HepG2 (cell line): Measurements from ENCODE around the gene AAMP. TPM values are rescaled to one million over a fixed set of nuclear protein-coding genes. Genes with fewer than 3 reads are reported as not detected.

Source experiments
- ATAD3A ChIP-seq: sonication (generic); formaldehyde crosslinking; IDR thresholded peaks from 2 replicates; pipeline ENCODE4 v1.4.0; 2020; ENCODE audit warnings: missing genetic modification reagents
- ATF2 ChIP-seq: sonication (generic); formaldehyde crosslinking; IDR thresholded peaks from 2 replicates; pipeline ENCODE4 v1.4.0; 2020; ENCODE audit warnings: missing genetic modification reagents
- ATRX ChIP-seq: sonication (generic); formaldehyde crosslinking; IDR thresholded peaks from 2 replicates; pipeline ENCODE4 v1.4.0; 2020; ENCODE audit warnings: missing genetic modification reagents, borderline replicate concordance
- CAMTA2 ChIP-seq: sonication (generic); formaldehyde crosslinking; IDR thresholded peaks from 2 replicates; pipeline ENCODE4 v1.4.0; 2020; ENCODE audit warnings: mild to moderate bottlenecking, missing genetic modification reagents, borderline replicate concordance
- CENPT ChIP-seq: sonication (generic); formaldehyde crosslinking; IDR thresholded peaks from 2 replicates; pipeline ENCODE4 v1.8.0; 2022; ENCODE audit warnings: low read depth, mild to moderate bottlenecking, moderate library complexity, missing genetic modification reagents
- E2F5 ChIP-seq: sonication (generic); formaldehyde crosslinking; conservative IDR thresholded peaks from 2 replicates; pipeline ENCODE4 v1.4.0; 2020; ENCODE audit warnings: missing genetic modification reagents
- EP300 ChIP-seq, 3 experiments: sonication (generic) in 1 of 3; formaldehyde crosslinking in 1 of 3; IDR thresholded peaks; 2 replicates each; pipeline versions ENCODE4 v1.5.1 to v1.6.1; 2011 to 2020; ENCODE audit warnings: low read depth in 2 of 3, low read length in 2 of 3, borderline replicate concordance in 1 of 3, improper control_type of control experiment in 1 of 3, mild to moderate bottlenecking in 1 of 3, missing genetic modification reagents in 1 of 3, moderate library complexity in 1 of 3
- HOXD1 ChIP-seq: sonication (generic); formaldehyde crosslinking; IDR thresholded peaks from 2 replicates; pipeline ENCODE4 v1.5.0; 2020; ENCODE audit warnings: missing genetic modification reagents
- IKZF5 ChIP-seq: IDR thresholded peaks from 2 replicates; pipeline ENCODE4 v1.6.1; 2018; ENCODE audit warnings: missing genetic modification reagents, mild to moderate bottlenecking, missing compliant biosample characterization
- JUND ChIP-seq: sonication (generic); formaldehyde crosslinking; IDR thresholded peaks from 2 replicates; pipeline ENCODE4 v1.8.0; 2022; ENCODE audit warnings: mild to moderate bottlenecking, missing genetic modification reagents
- MXD1 ChIP-seq: sonication (generic); formaldehyde crosslinking; IDR thresholded peaks from 2 replicates; pipeline ENCODE4 v1.4.0; 2020; ENCODE audit warnings: mild to moderate bottlenecking, missing genetic modification reagents
- NRL ChIP-seq: sonication (generic); formaldehyde crosslinking; IDR thresholded peaks from 2 replicates; pipeline ENCODE4 v1.5.0; 2020; ENCODE audit warnings: missing genetic modification reagents, mild to moderate bottlenecking, moderate library complexity, borderline replicate concordance
- PHF20 ChIP-seq: sonication (generic); formaldehyde crosslinking; IDR thresholded peaks from 2 replicates; pipeline ENCODE4 v1.5.0; 2020; ENCODE audit warnings: mild to moderate bottlenecking, missing genetic modification reagents
- RBFOX2 ChIP-seq: fragments of 200-400 bp; formaldehyde crosslinking; IDR thresholded peaks from 2 replicates; pipeline ENCODE4 v1.6.1; 2017; ENCODE audit warnings: low read depth, mild to moderate bottlenecking, low read length
- RFX3 ChIP-seq: IDR thresholded peaks from 2 replicates; pipeline ENCODE4 v1.6.1; 2016; ENCODE audit warnings: missing biosample characterization, missing genetic modification reagents
- RFXANK ChIP-seq: IDR thresholded peaks from 2 replicates; pipeline ENCODE4 v1.6.1; 2016
- TGIF2 ChIP-seq: IDR thresholded peaks from 2 replicates; pipeline ENCODE4 v1.6.1; 2016; ENCODE audit warnings: control low read depth, missing compliant biosample characterization
- THAP11 ChIP-seq: IDR thresholded peaks from 2 replicates; pipeline ENCODE4 v1.6.1; 2016; ENCODE audit warnings: missing biosample characterization, missing genetic modification reagents
- U2AF1 ChIP-seq: fragments of 200-400 bp; formaldehyde crosslinking; optimal IDR thresholded peaks from 2 replicates; pipeline ENCODE3; 2017; ENCODE audit warnings: mild to moderate bottlenecking, low read depth, low read length
- ZGPAT ChIP-seq: IDR thresholded peaks from 2 replicates; pipeline ENCODE4 v1.6.1; 2016; ENCODE audit warnings: mild to moderate bottlenecking
- ZNF263 ChIP-seq: sonication (generic); formaldehyde crosslinking; IDR thresholded peaks from 2 replicates; pipeline ENCODE4 v1.4.0; 2020; ENCODE audit warnings: missing genetic modification reagents
- ZNF331 ChIP-seq: sonication (generic); formaldehyde crosslinking; IDR thresholded peaks from 2 replicates; pipeline ENCODE4 v1.4.0; 2020; ENCODE audit warnings: missing genetic modification reagents
- ZNF337 ChIP-seq: sonication (generic); formaldehyde crosslinking; IDR thresholded peaks from 2 replicates; pipeline ENCODE4 v1.5.1; 2020; ENCODE audit warnings: missing genetic modification reagents, low read depth, mild to moderate bottlenecking, borderline replicate concordance
- ZNF430 ChIP-seq: sonication (generic); formaldehyde crosslinking; IDR thresholded peaks from 2 replicates; pipeline ENCODE4 v1.9.0; 2021; ENCODE audit warnings: mild to moderate bottlenecking, missing genetic modification reagents
- ZNF644 ChIP-seq: IDR thresholded peaks from 2 replicates; pipeline ENCODE4 v1.6.1; 2016; ENCODE audit warnings: low read depth
- ZSCAN25 ChIP-seq: sonication (generic); formaldehyde crosslinking; IDR thresholded peaks from 2 replicates; pipeline ENCODE4 v1.8.0; 2022; ENCODE audit warnings: mild to moderate bottlenecking, missing genetic modification reagents
- polyA plus RNA-seq, 8 experiments: library from polyadenylated mRNA; depleted of rRNA in 3 of 8; stranded (reverse) in 7 of 8; unstranded in 1 of 8; fragments of >200 nt; fragmentation: Illumina TruSeq in 4 of 8; extraction: Trizol in 4 of 8; gene quantifications; 2 replicates each; pipeline versions ENCODE4 v1.2.1 to v1.2.3, GENCODE V29; 2011 to 2016; ENCODE audit warnings: low read depth in 4 of 8, missing spikeins in 1 of 8, mixed read lengths in 1 of 8; ENCODE audit not compliant: insufficient read depth in 1 of 8
- total RNA-seq, 5 experiments: library from RNA; depleted of rRNA; stranded (reverse); fragments of >200 nt; fragmentation: Illumina TruSeq; extraction: Trizol; gene quantifications; 2 replicates each; pipeline ENCODE4 v1.2.3, GENCODE V29; 2016; ENCODE audit warnings: low read depth in 1 of 5

AAMP gene
- total and polyA plus RNA-seq, 2 of the 13 experiments (the other 11 are each of a cell fraction or from before 2014, with no cell fraction given) = 110 to 186 TPM

GRCh38 chr2:218217360-218218267 lies 52.3 kb downstream of the AAMP start (continued):
- TF ChIP-seq MXD1 (CRISPR knock-in tag) (no peak; the same call in 1 of the 2 replicates), PHF20 (CRISPR knock-in tag) (no peak; the same call in 1 of the 2 replicates), ZSCAN25 (peak; percentile 64), ZNF430 (CRISPR knock-in tag) (0 out of 2 replicates have a peak, but pooled peaks have one; percentile 40), EP300 (IDR thresholded peaks at IDR 0.05; ENCODE audit: low read depth in 2 of 2, low read length in 2 of 2) (no peak), EP300 (CRISPR knock-in tag; IDR thresholded peaks at IDR 0.05; ENCODE audit: borderline replicate concordance) (no peak), CENPT (CRISPR knock-in tag) (no peak), E2F5 (no peak), ATF2 (CRISPR knock-in tag) (no peak), RFX3 (CRISPR knock-in tag) (no peak), RFXANK (CRISPR knock-in tag) (no peak), ATRX (CRISPR knock-in tag) (no peak), HOXD1 (CRISPR knock-in tag) (0 out of 2 replicates have a peak, but pooled peaks have one; percentile 23), RBFOX2 (peak; percentile 84), U2AF1 (no peak), ZNF331 (CRISPR knock-in tag) (no peak), CAMTA2 (CRISPR knock-in tag) (no peak), ZNF337 (CRISPR knock-in tag) (no peak), NRL (CRISPR knock-in tag) (0 out of 2 replicates have a peak, but pooled peaks have one; percentile 43), JUND (CRISPR knock-in tag) (no peak), ZNF644 (CRISPR knock-in tag) (no peak), ATAD3A (no peak), IKZF5 (0 out of 2 replicates have a peak, but pooled peaks have one; percentile 6), THAP11 (CRISPR knock-in tag) (no peak), ZGPAT (CRISPR knock-in tag) (no peak), ZNF263 (CRISPR knock-in tag) (no peak), TGIF2 (CRISPR knock-in tag) (no peak)
